Measurements from ENCODE around the gene SH2D1B. TPM values are rescaled to one million over a fixed set of nuclear protein-coding genes. Genes with fewer than 3 reads are reported as not detected.

SH2D1B gene
- total RNA-seq, 2 donors from 2014 or later = not detected

- DNase-seq (no peak), ATAC-seq (no peak)
- Histone ChIP-seq H3K27ac (no peak overlapping the region), H3K36me3 (replicated peaks in 1 of 2; ENCODE audit: insufficient read depth in 1 of 2, low read depth in 2 of 2) (peaks cover 0 to 2% of the 10 kb centered on the region in 2 donors), H3K4me1 (no peaks in the 10 kb centered on the region), H3K9me3 (no peaks in the 10 kb centered on the region), H3K4me3 (no peak overlapping the region), H3K27me3 (no peaks in the 10 kb centered on the region)
- TF ChIP-seq, protein P1, sequence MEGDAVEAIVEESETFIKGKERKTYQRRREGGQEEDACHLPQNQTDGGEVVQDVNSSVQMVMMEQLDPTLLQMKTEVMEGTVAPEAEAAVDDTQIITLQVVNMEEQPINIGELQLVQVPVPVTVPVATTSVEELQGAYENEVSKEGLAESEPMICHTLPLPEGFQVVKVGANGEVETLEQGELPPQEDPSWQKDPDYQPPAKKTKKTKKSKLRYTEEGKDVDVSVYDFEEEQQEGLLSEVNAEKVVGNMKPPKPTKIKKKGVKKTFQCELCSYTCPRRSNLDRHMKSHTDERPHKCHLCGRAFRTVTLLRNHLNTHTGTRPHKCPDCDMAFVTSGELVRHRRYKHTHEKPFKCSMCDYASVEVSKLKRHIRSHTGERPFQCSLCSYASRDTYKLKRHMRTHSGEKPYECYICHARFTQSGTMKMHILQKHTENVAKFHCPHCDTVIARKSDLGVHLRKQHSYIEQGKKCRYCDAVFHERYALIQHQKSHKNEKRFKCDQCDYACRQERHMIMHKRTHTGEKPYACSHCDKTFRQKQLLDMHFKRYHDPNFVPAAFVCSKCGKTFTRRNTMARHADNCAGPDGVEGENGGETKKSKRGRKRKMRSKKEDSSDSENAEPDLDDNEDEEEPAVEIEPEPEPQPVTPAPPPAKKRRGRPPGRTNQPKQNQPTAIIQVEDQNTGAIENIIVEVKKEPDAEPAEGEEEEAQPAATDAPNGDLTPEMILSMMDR (IDR thresholded peaks at IDR 0.05) = no peak
- no peak for TF ChIP-seq POLR2A (IDR thresholded peaks at IDR 0.05)
- 87 to 97% methylated on average over 10 of the region's 10 CpGs for WGBS, 2 donors
- intact Hi-C loops (cut with DNase I) = no loop called here
Observed at GRCh38 chr1:162365284-162366020, 46.5 kb downstream of the SH2D1B start.

- DNase-seq (no peak), ATAC-seq (no peak)
- TF ChIP-seq POLR2A (IDR thresholded peaks at IDR 0.05) = no peak
- TF ChIP-seq, protein P1 (IDR thresholded peaks at IDR 0.05) = no peak
- Histone ChIP-seq H3K27ac (no peak overlapping the region), H3K4me3 (no peak overlapping the region), H3K4me1 (no peaks in the 10 kb centered on the region), H3K36me3 (replicated peaks in 1 of 2; ENCODE audit: insufficient read depth in 1 of 2, low read depth in 2 of 2) (peaks cover 0 to 2% of the 10 kb centered on the region in 2 donors), H3K9me3 (no peaks in the 10 kb centered on the region), H3K27me3 (no peaks in the 10 kb centered on the region)
- WGBS, 2 donors = 86 to 100% methylated on average over 1 of the region's 1 CpG
- intact Hi-C loops (cut with DNase I) = no loop called here
Observed at GRCh38 chr1:162364498-162364897, 47.4 kb downstream of the SH2D1B start.

DNA sequence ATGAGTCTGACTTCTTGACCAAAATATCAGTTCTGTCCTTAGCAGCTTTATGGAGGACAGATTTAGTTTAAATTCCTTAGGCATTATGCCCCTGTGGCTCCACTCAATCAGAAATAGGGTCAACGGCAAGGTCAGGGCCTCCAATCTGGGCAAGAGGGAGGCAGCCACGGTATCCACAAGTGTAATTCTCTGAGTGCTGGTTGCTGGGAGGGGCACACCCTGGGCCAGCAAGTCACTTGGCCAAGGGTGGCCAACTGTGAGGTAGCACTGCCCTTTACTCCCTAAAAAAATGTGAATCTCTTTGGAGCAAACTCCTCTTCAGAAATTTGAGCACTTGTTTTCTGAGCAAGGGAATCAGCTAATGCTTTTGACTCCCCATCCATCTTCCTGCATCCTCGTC, 48.1 kb downstream of the SH2D1B start:
- intact Hi-C loops (cut with DNase I) = no loop called here
- Histone ChIP-seq H3K27me3 (no peaks in the 10 kb centered on the region), H3K4me1 (no peaks in the 10 kb centered on the region), H3K36me3 (replicated peaks in 1 of 2; ENCODE audit: insufficient read depth in 1 of 2, low read depth in 2 of 2) (peaks cover 0 to 2% of the 10 kb centered on the region in 2 donors), H3K4me3 (no peak overlapping the region), H3K9me3 (no peaks in the 10 kb centered on the region), H3K27ac (no peak overlapping the region)
- no peak for ATAC-seq
- TF ChIP-seq, protein P1 (IDR thresholded peaks at IDR 0.05) = no peak
- TF ChIP-seq POLR2A (IDR thresholded peaks at IDR 0.05) = no peak
- 77 to 96% methylated on average over 3 of the region's 3 CpGs for WGBS, 2 donors
- no peak for DNase-seq

DNA sequence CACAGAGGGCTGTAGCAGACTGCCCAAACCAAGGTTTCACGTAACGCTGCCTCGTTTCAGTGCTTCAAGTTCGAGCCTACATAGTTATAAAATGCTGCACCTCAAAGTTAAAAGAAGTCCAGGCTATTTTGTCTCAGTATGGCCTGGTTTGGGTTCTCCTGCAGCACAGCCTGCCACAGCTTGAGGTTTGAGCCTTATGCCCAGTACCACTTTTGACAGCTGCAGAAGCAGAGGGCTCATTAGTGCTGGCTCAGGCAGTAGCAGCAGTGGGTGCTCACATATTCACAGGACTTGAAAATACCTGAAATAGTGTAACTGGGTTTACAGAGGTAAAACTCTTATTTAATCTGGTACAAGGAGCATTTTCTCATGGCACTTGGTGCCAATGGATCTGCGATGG, 50.6 kb downstream of the SH2D1B start:
- no peak overlapping the region for H3K27ac ChIP-seq
- WGBS, 2 donors = 90 to 91% methylated on average over 5 of the region's 5 CpGs

More for the DNA sequence above, 50.6 kb downstream of the SH2D1B start:
- ATAC-seq (no peak), DNase-seq (no peak)
- intact Hi-C loops (cut with DNase I) = no loop called here
- Histone ChIP-seq H3K4me1 (no peaks in the 10 kb centered on the region), H3K4me3 (no peak overlapping the region), H3K36me3 (replicated peaks in 1 of 2; ENCODE audit: insufficient read depth in 1 of 2, low read depth in 2 of 2) (no peaks in the 10 kb centered on the region), H3K9me3 (no peaks in the 10 kb centered on the region), H3K27me3 (no peaks in the 10 kb centered on the region)
- TF ChIP-seq, protein P1 (IDR thresholded peaks at IDR 0.05) = no peak
- TF ChIP-seq POLR2A (IDR thresholded peaks at IDR 0.05) = no peak

All from body of pancreas (tissue), 4 donors.